BJ (cell line): ENCODE measurements around the gene TRIM2. TPM values are rescaled to one million over a fixed set of nuclear protein-coding genes. Genes with fewer than 3 reads are reported as not detected.
A peak's percentile ranks its signal among the peaks of the same experiment; 100 is the strongest.

Experiments used
- CTCF ChIA-PET: fragments of 350-600 bp; formaldehyde crosslinking; extraction: SDS; loops from one replicate; lab custom pipeline; 2021; ENCODE audit warnings: antibody characterized with exemption, inconsistent platforms; lab: Yijun Ruan, JAX
- POLR2A ChIA-PET: fragments of 300-600 bp; sonication (Branson Sonifier 250); formaldehyde crosslinking; extraction: SDS; loops from one replicate; lab custom pipeline; 2021; ENCODE audit warnings: antibody characterized with exemption; lab: Charles Lee
- DNase-seq: peaks from one replicate; pipeline ENCODE4 v3.0.0-alpha.2; 2011; ENCODE audit warnings: low read depth
- H3K27me3 ChIP-seq: 2 replicates; pipeline ENCODE4 v1.6.0; 2011; ENCODE audit warnings: low read length; ENCODE audit not compliant: control insufficient read depth, insufficient read depth
- H3K36me3 ChIP-seq: 2 replicates; pipeline ENCODE4 v1.5.1; 2011; ENCODE audit warnings: low read length; ENCODE audit not compliant: control insufficient read depth, insufficient read depth
- H3K4me3 ChIP-seq: 2 replicates; pipeline ENCODE4 v1.5.1; 2011; ENCODE audit warnings: low read depth, mild to moderate bottlenecking, control low read depth, low read length
- polyA plus RNA-seq: library from polyadenylated mRNA; depleted of rRNA; stranded (reverse); fragments of >200 nt; gene quantifications from 2 replicates; pipeline ENCODE4 v1.2.3, GENCODE V29; 2011
- TF ChIP-seq, protein P1 (sequence below): IDR thresholded peaks from 2 replicates; pipeline ENCODE4 v1.5.1; 2011; ENCODE audit warnings: low read depth, mild to moderate bottlenecking, control low read depth, inconsistent platforms, low read length, moderate library complexity; ENCODE audit not compliant: insufficient read depth

Gene TRIM2
- polyA plus RNA-seq, 1 experiment = 34.1 TPM

DNA sequence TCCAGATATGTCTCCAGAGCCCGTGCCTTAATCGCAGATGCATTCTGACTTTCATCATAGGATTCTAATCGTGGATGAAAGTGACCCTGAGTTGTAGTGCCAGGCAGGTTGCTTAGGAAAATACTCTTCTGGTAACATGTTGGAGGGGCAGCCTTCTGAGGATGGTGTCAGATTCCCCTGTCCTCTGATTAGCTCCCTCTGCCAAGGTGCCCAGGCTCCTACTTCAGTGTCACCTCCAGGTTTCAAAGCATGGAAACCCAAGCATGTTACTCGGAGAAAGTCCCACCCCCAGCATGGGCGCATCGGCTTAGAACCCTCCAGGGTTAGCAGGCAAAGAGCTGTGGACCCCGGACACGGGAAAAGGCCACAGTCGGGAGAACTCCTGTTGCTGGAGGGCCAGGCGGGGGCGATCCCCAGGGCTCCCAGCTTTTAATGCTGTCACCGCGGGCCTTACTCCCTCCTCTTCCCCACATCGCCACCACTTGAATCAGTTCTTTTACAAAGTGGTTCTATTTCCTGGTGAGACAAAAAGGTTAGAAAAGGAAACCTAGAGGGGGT is 44.5 kb downstream of the TRIM2 start:
- Histone ChIP-seq H3K36me3 (no peaks in the 10 kb centered on the region), H3K4me3 (peak overlapping the region; percentile 48), H3K27me3 (no peaks in the 10 kb centered on the region)
- TF ChIP-seq, protein P1, sequence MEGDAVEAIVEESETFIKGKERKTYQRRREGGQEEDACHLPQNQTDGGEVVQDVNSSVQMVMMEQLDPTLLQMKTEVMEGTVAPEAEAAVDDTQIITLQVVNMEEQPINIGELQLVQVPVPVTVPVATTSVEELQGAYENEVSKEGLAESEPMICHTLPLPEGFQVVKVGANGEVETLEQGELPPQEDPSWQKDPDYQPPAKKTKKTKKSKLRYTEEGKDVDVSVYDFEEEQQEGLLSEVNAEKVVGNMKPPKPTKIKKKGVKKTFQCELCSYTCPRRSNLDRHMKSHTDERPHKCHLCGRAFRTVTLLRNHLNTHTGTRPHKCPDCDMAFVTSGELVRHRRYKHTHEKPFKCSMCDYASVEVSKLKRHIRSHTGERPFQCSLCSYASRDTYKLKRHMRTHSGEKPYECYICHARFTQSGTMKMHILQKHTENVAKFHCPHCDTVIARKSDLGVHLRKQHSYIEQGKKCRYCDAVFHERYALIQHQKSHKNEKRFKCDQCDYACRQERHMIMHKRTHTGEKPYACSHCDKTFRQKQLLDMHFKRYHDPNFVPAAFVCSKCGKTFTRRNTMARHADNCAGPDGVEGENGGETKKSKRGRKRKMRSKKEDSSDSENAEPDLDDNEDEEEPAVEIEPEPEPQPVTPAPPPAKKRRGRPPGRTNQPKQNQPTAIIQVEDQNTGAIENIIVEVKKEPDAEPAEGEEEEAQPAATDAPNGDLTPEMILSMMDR = no peak
- ChIA-PET CTCF (interaction anchor here (0.7 to 1.8 kb wide), 3 partner anchors 20 to 335 kb away, joined by 3 to 5 read pairs (median 4); no protein-coding TSS in a partner anchor), POLR2A (interaction anchor here (0.5 kb wide), 1 partner anchor 13 kb away, joined by 3 read pairs; no protein-coding TSS in a partner anchor)
- no peak for DNase-seq

DNA sequence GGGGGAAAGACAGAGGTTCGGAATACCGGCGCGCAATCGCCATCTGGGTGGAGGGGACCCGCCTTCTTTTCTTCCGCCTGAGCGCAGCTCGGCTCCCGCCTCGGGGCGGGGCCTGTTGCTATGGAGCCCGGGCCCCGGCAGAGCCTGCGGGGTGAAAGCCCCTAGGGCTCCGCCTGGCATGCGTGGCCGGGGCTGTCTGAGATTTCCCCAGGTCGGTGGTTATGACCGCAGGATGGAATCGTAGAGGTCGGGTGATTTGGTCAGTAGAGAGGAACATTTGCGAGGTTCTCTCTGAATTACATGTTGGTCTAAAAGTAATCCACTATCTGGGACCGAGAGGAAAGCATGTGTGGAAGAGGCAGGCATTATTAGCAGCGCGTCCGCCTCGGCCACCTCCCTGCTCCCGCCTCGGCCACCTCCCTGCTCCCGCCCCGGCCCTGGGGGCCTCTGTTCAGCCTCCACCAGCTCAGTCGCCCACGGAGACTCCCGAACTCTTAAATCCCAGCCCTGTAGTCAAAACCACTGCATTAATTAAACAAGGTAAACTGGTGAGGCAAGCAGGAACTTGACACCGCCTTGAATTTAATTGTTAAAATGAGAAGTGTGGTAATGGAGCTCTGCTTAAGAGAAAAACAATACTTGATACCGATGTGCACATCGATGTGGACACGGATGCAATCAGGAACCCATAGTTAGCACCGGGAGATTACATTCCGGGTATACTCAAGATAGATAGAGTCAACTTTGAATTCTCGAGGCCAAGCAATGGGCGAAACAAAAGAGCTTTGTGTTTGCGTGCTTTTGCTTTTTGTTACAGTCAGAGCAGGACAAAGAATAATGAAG is 45.2 kb downstream of the TRIM2 start:
- no peaks in the 10 kb centered on the region for H3K27me3 ChIP-seq
- TF ChIP-seq, protein P1 = no peak
- H3K4me3 ChIP-seq = peak overlapping the region; percentile 48
- no peaks in the 10 kb centered on the region for H3K36me3 ChIP-seq
- no peak for DNase-seq
- POLR2A ChIA-PET = no interaction called here
- CTCF ChIA-PET = interaction anchor here (0.7 to 1.8 kb wide), 3 partner anchors 19 to 335 kb away, joined by 3 to 5 read pairs (median 4); no protein-coding TSS in a partner anchor

DNA sequence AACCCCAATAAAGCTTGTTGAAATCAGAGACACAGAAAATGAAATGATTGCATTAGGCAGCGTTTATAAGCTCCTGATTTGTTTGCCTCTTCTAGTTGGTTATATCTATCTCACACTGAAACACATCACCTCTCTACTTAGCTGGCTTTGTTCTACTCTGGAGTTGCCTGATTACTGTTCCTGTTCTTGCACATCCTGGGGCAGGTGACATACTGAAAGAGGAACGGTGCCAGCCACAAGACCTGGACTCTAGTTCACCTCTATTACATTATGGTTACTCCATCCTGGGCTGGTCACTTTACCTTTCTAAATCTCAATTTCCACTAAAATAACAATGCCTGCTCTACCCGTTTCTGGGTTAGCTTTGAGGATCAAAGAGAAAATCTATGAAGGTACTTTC is 47.9 kb downstream of the TRIM2 start:
- DNase-seq = no peak
- TF ChIP-seq, protein P1 = no peak
- no peaks in the 10 kb centered on the region for H3K27me3 ChIP-seq
- POLR2A ChIA-PET = no interaction called here
- CTCF ChIA-PET = interaction anchor here (1.1 kb wide), 1 partner anchor 54 kb away, joined by 3 read pairs; no protein-coding TSS in a partner anchor
- H3K4me3 ChIP-seq = no peak overlapping the region
- H3K36me3 ChIP-seq = no peaks in the 10 kb centered on the region

DNA sequence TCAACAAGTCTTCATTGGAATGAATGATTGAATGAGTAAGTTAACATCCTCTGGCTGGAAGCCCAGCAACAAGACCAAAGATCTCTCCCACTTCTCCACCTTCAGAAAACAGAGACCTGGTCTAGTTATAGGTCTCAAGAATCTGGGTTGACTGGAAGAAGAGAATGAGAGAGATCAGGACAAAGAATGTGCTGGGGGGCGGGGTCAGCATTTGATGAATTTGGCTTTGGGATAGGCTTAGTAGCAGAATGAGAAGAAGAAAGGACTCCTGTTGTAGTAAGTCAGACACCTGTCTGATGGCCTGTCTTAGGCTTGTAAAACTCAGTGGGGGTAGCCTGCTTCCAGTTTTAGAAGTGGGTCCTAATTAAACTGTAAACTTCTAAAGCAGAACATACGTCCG is 51.0 kb downstream of the TRIM2 start:
- TF ChIP-seq, protein P1 = no peak
- Histone ChIP-seq H3K36me3 (no peaks in the 10 kb centered on the region), H3K4me3 (no peak overlapping the region), H3K27me3 (no peaks in the 10 kb centered on the region)
- ChIA-PET POLR2A (no interaction called here), CTCF (no interaction called here)
- no peak for DNase-seq

DNA sequence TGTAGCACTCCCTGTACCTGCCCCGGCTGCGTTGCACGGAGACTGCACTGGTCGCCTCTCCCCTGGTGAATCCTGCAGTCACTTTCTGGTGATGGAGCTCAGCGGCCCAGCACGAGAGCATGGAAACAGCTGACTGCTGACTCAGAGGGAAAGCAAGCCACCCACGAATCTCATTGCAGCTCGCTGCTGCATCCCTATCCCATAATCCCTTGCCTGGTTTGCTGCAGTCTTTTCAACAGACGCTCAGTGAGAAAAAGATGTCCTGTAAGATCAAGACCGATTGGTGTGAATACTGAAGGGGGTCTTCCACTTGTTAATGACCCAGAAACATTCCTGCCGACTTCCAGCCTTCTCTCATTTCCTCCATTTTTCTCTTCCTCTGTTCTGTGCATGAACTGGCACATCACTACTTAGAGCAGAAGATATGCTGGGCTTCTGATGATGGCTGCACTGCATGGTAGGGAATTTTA is 52.9 kb downstream of the TRIM2 start:
- no peak overlapping the region for H3K4me3 ChIP-seq
- no peaks in the 10 kb centered on the region for H3K27me3 ChIP-seq
- ChIA-PET CTCF (interaction anchor here (0.8 kb wide), 1 partner anchor 12 kb away, joined by 5 read pairs; no protein-coding TSS in a partner anchor), POLR2A (no interaction called here)
- DNase-seq = no peak
- H3K36me3 ChIP-seq = no peaks in the 10 kb centered on the region
- TF ChIP-seq, protein P1 = no peak
